HEK293 (cell line): ENCODE measurements around the gene C4orf51.

Experiments used
- CTCF ChIA-PET: fragments of 350-600 bp; formaldehyde crosslinking; extraction: SDS; loops from one replicate; lab custom pipeline; 2021; ENCODE audit warnings: antibody characterized with exemption; lab: Yijun Ruan, JAX
- POLR2A ChIA-PET: fragments of 300-600 bp; formaldehyde crosslinking; extraction: SDS; loops from one replicate; lab custom pipeline; 2020; ENCODE audit warnings: antibody characterized with exemption, inconsistent platforms; lab: Yijun Ruan, JAX
- H3K27ac ChIP-seq: fragments of 200-500 bp; sonication (Bioruptor generic); 2 replicates; pipeline ENCODE4 v1.5.1; 2014; ENCODE audit warnings: low read depth, low read length, control low read depth, inconsistent platforms; ENCODE audit errors: extremely low read depth
- H3K36me3 ChIP-seq, 2 experiments: fragments of 200-500 bp in 1 of 2; sonication (Bioruptor generic) in 1 of 2; 1 replicate in 1 of 2; 2 replicates in 1 of 2; pipeline ENCODE4 v1.5.1; 2014 to 2017; ENCODE audit warnings: inconsistent platforms in 2 of 2, low read length in 2 of 2; ENCODE audit not compliant: control insufficient read depth in 2 of 2, insufficient read depth in 1 of 2
- H3K4me1 ChIP-seq: fragments of 200-500 bp; sonication (Bioruptor generic); 2 replicates; pipeline ENCODE4 v1.5.1; 2014; ENCODE audit warnings: mild to moderate bottlenecking, low read length, inconsistent platforms; ENCODE audit not compliant: control insufficient read depth, insufficient read depth
- H3K4me3 ChIP-seq: 2 replicates; pipeline ENCODE4 v1.5.1; 2011; ENCODE audit warnings: low read depth, mild to moderate bottlenecking, control low read depth, low read length, moderate library complexity
- H3K9me3 ChIP-seq: fragments of 200-500 bp; sonication (Bioruptor generic); 2 replicates; pipeline ENCODE4 v1.5.1; 2014; ENCODE audit warnings: low read depth, low read length, inconsistent platforms; ENCODE audit not compliant: control insufficient read depth, insufficient read depth
- ELK4 ChIP-seq: IDR thresholded peaks from 2 replicates; pipeline ENCODE4 v1.6.1; 2011; ENCODE audit warnings: mild to moderate bottlenecking, low read depth, low read length, borderline replicate concordance
- KLF10 ChIP-seq: fragments of 450-650 bp; IDR thresholded peaks from 2 replicates; pipeline ENCODE4 v1.5.1; 2018; ENCODE audit warnings: missing biosample characterization, mild to moderate bottlenecking, missing genetic modification characterization
- KLF16 ChIP-seq: fragments of 450-650 bp; formaldehyde crosslinking; IDR thresholded peaks from 2 replicates; pipeline ENCODE4 v1.5.1; 2017; ENCODE audit warnings: missing biosample characterization, missing genetic modification characterization
- MYNN ChIP-seq: fragments of 450-650 bp; formaldehyde crosslinking; IDR thresholded peaks from 2 replicates; pipeline ENCODE4 v1.5.1; 2016; ENCODE audit warnings: missing biosample characterization, missing genetic modification characterization, borderline replicate concordance
- TRIM28 ChIP-seq: IDR thresholded peaks from 2 replicates; pipeline ENCODE4 v1.6.1; 2011; ENCODE audit warnings: low read length, control low read depth, borderline replicate concordance
- ZBTB11 ChIP-seq: fragments of 450-650 bp; formaldehyde crosslinking; conservative IDR thresholded peaks from 2 replicates; pipeline ENCODE4 v1.5.1; 2016; ENCODE audit warnings: low read depth, missing biosample characterization, missing genetic modification characterization
- ZFP41 ChIP-seq: fragments of 450-650 bp; formaldehyde crosslinking; IDR thresholded peaks from 2 replicates; pipeline ENCODE4 v1.5.1; 2016; ENCODE audit warnings: missing biosample characterization, missing genetic modification characterization, borderline replicate concordance
- ZNF155 ChIP-seq: fragments of 450-650 bp; formaldehyde crosslinking; IDR thresholded peaks from 2 replicates; pipeline ENCODE4 v1.5.1; 2016; ENCODE audit warnings: missing biosample characterization, missing genetic modification characterization
- ZNF19 ChIP-seq: fragments of 450-650 bp; formaldehyde crosslinking; IDR thresholded peaks from 2 replicates; pipeline ENCODE4; 2016; ENCODE audit warnings: missing biosample characterization, missing genetic modification characterization, low read depth
- ZNF280D ChIP-seq: fragments of 450-650 bp; formaldehyde crosslinking; IDR thresholded peaks from 2 replicates; pipeline ENCODE4 v1.5.1; 2016; ENCODE audit warnings: missing biosample characterization, missing genetic modification characterization
- ZNF423 ChIP-seq: fragments of 450-650 bp; formaldehyde crosslinking; IDR thresholded peaks from 2 replicates; pipeline ENCODE4 v1.5.1; 2016; ENCODE audit warnings: missing biosample characterization, missing genetic modification characterization
- ZNF544 ChIP-seq: fragments of 450-650 bp; formaldehyde crosslinking; IDR thresholded peaks from 2 replicates; pipeline ENCODE4 v1.5.0; 2017; ENCODE audit warnings: missing biosample characterization, missing genetic modification characterization
- ZNF660 ChIP-seq: fragments of 450-650 bp; IDR thresholded peaks from 2 replicates; pipeline ENCODE4 v1.5.1; 2018; ENCODE audit warnings: missing biosample characterization, mild to moderate bottlenecking, missing genetic modification characterization
- ZNF704 ChIP-seq: fragments of 450-650 bp; formaldehyde crosslinking; IDR thresholded peaks from 2 replicates; pipeline ENCODE4 v1.5.1; 2016; ENCODE audit warnings: missing biosample characterization, missing genetic modification characterization
- ZXDB ChIP-seq: fragments of 450-650 bp; formaldehyde crosslinking; IDR thresholded peaks from 2 replicates; pipeline ENCODE4 v1.5.1; 2016; ENCODE audit warnings: missing biosample characterization, missing genetic modification characterization

C4orf51 gene

GRCh38 chr4:145680902-145681301 is 956 bp downstream of the C4orf51 start:
- Histone ChIP-seq H3K27ac (no peak overlapping the region), H3K36me3 (no peaks in the 10 kb centered on the region), H3K4me1 (0 out of 2 replicates have a peak, but pooled peaks cover 6% of the 10 kb centered on the region), H3K4me3 (no peak overlapping the region), H3K9me3 (no peaks in the 10 kb centered on the region)
- TF ChIP-seq MYNN (tag by site-specific recombination) (no peak), ZBTB11 (tag by site-specific recombination) (no peak), ZXDB (tag by site-specific recombination) (no peak), ZNF423 (no peak), KLF10 (tag by site-specific recombination) (no peak), ZNF155 (tag by site-specific recombination) (no peak), TRIM28 (no peak), ZNF19 (tag by site-specific recombination) (no peak), ZNF660 (tag by site-specific recombination) (no peak), KLF16 (tag by site-specific recombination) (no peak), ZNF280D (no peak), ZNF704 (tag by site-specific recombination) (no peak), ELK4 (no peak), ZNF544 (no peak)
- POLR2A ChIA-PET = interaction anchor here (0.6 kb wide), 1 partner anchor 166 kb away, joined by 3 read pairs; no protein-coding TSS in a partner anchor
- CTCF ChIA-PET = interaction anchor here (0.6 kb wide), 1 partner anchor 52 kb away, joined by 3 read pairs; no protein-coding TSS in a partner anchor

- no peak for TF ChIP-seq ZFP41 (tag by site-specific recombination)
- POLR2A ChIA-PET = interaction anchor here (0.6 kb wide), 1 partner anchor 166 kb away, joined by 3 read pairs; no protein-coding TSS in a partner anchor
These were observed 1.6 kb downstream of the C4orf51 start for GRCh38 chr4:145681518-145681917.

More at GRCh38 chr4:145681518-145681917, 1.6 kb downstream of the C4orf51 start:
- H3K9me3 ChIP-seq = no peaks in the 10 kb centered on the region
- H3K4me3 ChIP-seq = no peak overlapping the region
- no peak overlapping the region for H3K27ac ChIP-seq
- CTCF ChIA-PET = interaction anchor here (0.6 kb wide), 1 partner anchor 51 kb away, joined by 3 read pairs; no protein-coding TSS in a partner anchor
- H3K4me1 ChIP-seq = 0 out of 2 replicates have a peak, but pooled peaks cover 6% of the 10 kb centered on the region
- no peaks in the 10 kb centered on the region for H3K36me3 ChIP-seq
